ENCODE data around the gene P3H4. TPM values are rescaled to one million over a fixed set of nuclear protein-coding genes. Genes with fewer than 3 reads are reported as not detected.
"Not testable (repeated sequence)": the region's sequence is repeated elsewhere in the genome, so short reads cannot be mapped to it uniquely, and the experiment has no call there.

The P3H4 gene
- total and polyA plus RNA-seq, 8 donors = 19.1 to 47.1 (median 31.0) TPM

GRCh38 chr17:41835800-41836549 is 24.2 kb upstream of the P3H4 start, which contains the start of gene NT5C3B:
Gene NT5C3B (minus strand): TSS chr17:41836232. CDS start chr17:41836193, 39 bp downstream.
- H3K27ac ChIP-seq = peak within 1 kb of the TSS; percentile 35 to 55
- no peak for TF ChIP-seq CTCF (IDR thresholded peaks at IDR 0.05)
- DNase-seq (peak; percentile 46 to 86 (median 62)), ATAC-seq (peak; percentile 96)
- H3K27me3 ChIP-seq = peaks cover 0 to 14% of the 10 kb centered on the region in 2 donors
- H3K9me3 ChIP-seq = no peaks in the 10 kb centered on the region
- H3K4me1 ChIP-seq = peaks cover 4 to 15% of the 10 kb centered on the region in 2 donors
- intact Hi-C loops (cut with DNase I) = no loop called here
- H3K4me3 ChIP-seq = peak within 1 kb of the TSS; percentile 71 to 90
- H3K36me3 ChIP-seq = peaks cover 0 to 13% of the 10 kb centered on the region in 2 donors

DNA sequence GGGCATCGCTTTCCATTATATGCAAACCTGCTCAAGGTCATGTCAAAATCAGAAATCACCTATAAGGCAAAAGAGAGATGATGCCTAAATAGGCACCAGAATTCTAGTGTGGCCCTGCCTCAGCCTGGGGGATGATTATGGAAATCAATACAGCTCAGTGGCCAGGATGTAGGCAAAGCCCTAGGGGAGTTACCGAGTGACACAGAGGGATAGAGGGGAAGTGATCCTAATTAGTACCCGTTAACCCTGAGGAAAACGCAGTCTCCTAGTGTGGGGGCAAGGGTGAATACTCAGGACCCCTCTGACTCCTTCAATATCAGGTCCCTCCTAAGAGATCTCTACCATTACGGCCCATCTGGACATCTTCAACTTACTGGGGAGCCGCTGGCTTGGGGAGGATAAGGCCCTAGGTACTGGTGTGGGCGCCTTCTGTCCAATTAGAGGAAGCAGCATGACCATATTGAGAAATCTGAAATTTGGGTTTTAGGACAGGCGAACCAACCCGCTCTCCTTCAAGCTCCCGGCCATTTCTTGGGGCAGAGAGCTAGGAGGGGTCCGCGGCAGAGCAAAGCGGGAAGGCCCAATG is 23.6 kb upstream of the P3H4 start:
- DNase-seq = no peak
- Histone ChIP-seq H3K9me3 (no peaks in the 10 kb centered on the region), H3K27ac (peak overlapping the region in 1 of 2 donors; percentile 55), H3K36me3 (peaks cover 0 to 19% of the 10 kb centered on the region in 2 donors), H3K27me3 (peaks cover 0 to 14% of the 10 kb centered on the region in 2 donors), H3K4me1 (peaks cover 4 to 15% of the 10 kb centered on the region in 2 donors), H3K4me3 (peak overlapping the region; percentile 71 to 90)
- no peak for TF ChIP-seq CTCF (IDR thresholded peaks at IDR 0.05)
- ATAC-seq = peak; percentile 62
- intact Hi-C loops (cut with DNase I) = no loop called here

DNA sequence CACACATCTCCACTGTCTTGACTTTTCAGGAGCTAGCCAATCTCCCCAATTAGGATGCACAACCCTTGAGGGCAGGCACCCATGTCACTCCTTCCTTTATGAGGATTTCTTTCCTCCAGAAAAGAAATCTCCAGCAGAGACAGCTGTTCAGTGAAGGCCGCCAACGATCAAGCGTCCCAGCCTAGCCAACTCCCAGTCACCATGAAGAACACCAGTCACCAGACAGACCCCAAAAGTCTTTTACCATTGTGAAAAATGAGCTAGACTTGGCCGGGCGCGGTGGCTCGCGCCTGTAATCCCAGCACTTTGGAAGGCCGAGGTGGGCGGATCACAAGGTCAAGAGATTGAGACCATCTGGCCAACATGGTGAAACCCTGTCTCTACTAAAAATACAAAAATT is 18.2 kb upstream of the P3H4 start:
- DNase-seq; H3K4me1 ChIP-seq; intact Hi-C loops (cut with DNase I); H3K27ac ChIP-seq; ATAC-seq; H3K27me3 ChIP-seq; H3K4me3 ChIP-seq; H3K9me3 ChIP-seq: not testable (repeated sequence)
- peaks cover 0 to 56% of the 10 kb centered on the region in 2 donors for H3K36me3 ChIP-seq

- ATAC-seq (no peak), DNase-seq (peak in 1 of 4 donors; percentile 61)
- H3K27ac ChIP-seq = no peak overlapping the region
- no peak for TF ChIP-seq CTCF (IDR thresholded peaks at IDR 0.05)
- H3K9me3 ChIP-seq = no peaks in the 10 kb centered on the region
- intact Hi-C loops (cut with DNase I) = no loop called here
- peaks cover 0 to 43% of the 10 kb centered on the region in 2 donors for H3K36me3 ChIP-seq
- no peaks in the 10 kb centered on the region for H3K27me3 ChIP-seq
- no peak overlapping the region for H3K4me3 ChIP-seq
- no peaks in the 10 kb centered on the region for H3K4me1 ChIP-seq
Measured at GRCh38 chr17:41825175-41825845, 13.6 kb upstream of the P3H4 start.

- intact Hi-C loops (cut with DNase I) = no loop called here
- TF ChIP-seq CTCF (IDR thresholded peaks at IDR 0.05) = no peak
- no peak for ATAC-seq
Measured at GRCh38 chr17:41824086-41824485, 12.3 kb upstream of the P3H4 start.

More at GRCh38 chr17:41824086-41824485, 12.3 kb upstream of the P3H4 start:
- H3K27me3 ChIP-seq = no peaks in the 10 kb centered on the region
- no peaks in the 10 kb centered on the region for H3K4me1 ChIP-seq
- H3K27ac ChIP-seq = no peak overlapping the region
- DNase-seq = peak in 1 of 4 donors; percentile 36
- no peak overlapping the region for H3K4me3 ChIP-seq
- no peaks in the 10 kb centered on the region for H3K9me3 ChIP-seq
- peaks cover 0 to 34% of the 10 kb centered on the region in 2 donors for H3K36me3 ChIP-seq

Data from left lung (tissue), 10 donors.